HG03342 (cell line): ENCODE data around the gene PPP2R5A.
"Not testable (repeated sequence)": the region's sequence is repeated elsewhere in the genome, so short reads cannot be mapped to it uniquely, and the experiment has no call there.

Source experiments
- ATAC-seq: cut with Tn5 transposase; IDR thresholded peaks from one replicate; pipeline ENCODE4 v1.9.1; 2021; ENCODE audit warnings: mild to moderate bottlenecking, moderate library complexity; ENCODE audit not compliant: unreplicated experiment

Gene PPP2R5A

GRCh38 chr1:212294983-212295382 lies 9.8 kb downstream of the PPP2R5A start:
- no peak for ATAC-seq

DNA sequence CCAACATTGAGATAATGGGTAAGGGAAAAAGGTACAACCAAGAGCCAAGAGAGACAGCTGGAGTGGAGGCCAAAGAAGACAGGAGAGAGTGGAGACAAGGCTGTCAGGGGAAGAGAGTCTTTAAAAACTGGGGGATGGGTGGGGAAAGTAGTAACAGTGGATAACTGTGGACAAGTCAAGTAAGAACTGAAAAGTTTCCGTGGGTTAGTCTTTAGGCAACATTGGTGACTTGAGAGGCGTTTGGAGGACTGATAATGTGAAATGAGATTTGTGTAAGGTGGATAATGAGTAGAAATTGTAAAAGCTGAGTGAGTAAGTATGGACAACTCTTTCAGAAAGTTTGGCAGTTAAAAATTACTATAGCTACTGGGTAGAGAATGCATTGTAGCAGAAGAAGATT lies 10.4 kb downstream of the PPP2R5A start:
- ATAC-seq, result no peak

GRCh38 chr1:212297338-212297737 lies 12.1 kb downstream of the PPP2R5A start:
- no peak for ATAC-seq

- no peak for ATAC-seq
Measured at GRCh38 chr1:212301580-212301979, 16.4 kb downstream of the PPP2R5A start.

DNA sequence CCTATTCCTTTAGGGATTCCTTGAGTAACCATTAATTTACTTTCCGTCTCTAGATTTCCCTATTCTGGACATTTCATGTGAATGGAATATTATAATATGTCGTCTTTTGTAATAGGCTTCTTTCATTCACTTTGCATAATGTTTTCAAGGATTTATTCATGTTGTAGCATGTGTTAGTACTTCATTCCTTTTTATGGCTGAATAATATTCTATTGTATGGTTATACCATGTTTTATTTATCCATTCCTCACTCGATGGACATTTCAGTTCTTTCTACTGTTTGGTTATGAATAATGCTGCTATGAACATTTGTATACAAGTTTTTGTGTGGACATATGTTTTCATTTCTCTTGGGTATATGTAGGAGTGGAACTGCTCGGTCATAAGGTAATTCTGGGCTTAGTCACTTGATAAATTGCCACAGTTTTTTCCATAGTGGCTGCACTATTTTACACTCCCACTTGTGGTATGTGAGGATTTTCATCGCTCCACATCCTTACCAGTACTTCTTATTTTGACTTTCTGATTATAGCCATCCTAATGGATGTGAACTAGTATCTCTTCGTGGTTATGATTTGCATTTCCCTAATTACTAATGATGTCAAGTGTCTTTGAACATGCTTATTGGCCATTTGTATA lies 17.7 kb downstream of the PPP2R5A start:
- ATAC-seq, result no peak

DNA sequence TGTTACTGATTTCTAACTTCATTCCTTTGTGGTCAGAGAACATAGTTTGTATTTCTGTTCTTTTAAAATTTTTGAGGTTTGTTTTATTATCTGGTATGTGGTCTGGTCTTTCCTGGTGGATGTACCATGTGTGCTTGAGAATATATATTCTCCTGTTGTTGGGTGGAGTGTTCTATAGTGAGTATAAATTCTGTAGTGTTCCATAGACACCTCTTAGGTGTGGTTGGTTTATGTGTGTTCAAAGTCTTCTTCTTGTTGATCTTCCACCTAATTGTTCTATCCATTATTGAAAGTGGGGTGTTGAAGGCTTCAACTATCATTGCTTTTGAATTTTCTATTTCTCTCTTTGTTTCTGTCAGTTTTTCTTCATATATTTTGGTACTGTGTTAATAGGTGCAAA lies 20.1 kb downstream of the PPP2R5A start:
- no peak for ATAC-seq

DNA sequence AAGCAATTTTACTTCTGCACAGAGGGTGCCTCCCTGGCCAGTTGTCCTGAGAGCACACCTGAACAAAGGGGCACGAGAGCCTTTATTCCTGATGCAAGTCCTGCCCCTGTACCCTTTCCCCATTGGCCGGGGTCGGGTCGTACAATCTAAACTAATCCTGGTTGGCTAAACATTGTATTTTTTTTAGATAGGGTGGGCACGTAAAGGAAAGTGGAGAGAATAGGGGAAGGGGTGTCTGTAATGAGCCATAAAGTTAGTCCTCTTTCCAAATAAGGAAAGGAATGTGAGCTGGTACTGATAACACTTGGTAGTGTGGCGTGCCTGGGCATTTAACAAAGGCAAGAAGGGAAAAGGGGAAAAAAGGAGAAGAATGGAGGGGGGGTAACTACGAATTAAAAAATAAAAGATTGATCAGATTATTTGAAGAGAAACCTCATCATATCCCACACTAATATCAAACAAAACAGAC lies 20.8 kb downstream of the PPP2R5A start:
- not testable (repeated sequence) for ATAC-seq

DNA sequence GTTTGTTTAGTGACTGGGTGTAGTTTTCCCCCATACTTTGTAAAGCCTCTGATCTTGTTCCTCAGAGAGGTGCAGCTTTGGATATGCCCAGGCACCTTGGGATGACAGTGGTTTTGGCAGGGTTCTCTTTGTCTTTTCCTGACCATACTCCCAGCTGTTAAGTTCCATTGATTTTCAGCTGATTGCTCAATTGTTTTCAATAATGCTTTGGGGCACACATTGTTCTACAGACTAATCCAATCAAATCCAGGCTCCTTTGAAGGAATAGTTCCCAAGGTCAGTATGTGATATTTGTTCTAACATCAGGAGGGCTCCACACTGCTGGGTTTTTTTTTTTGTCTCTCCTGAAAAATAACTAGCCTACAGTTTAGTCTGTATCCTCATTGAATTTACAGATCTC lies 24.8 kb downstream of the PPP2R5A start:
- no peak for ATAC-seq

GRCh38 chr1:212310383-212310782 lies 25.2 kb downstream of the PPP2R5A start:
- ATAC-seq, result no peak

GRCh38 chr1:212311836-212312497 lies 26.8 kb downstream of the PPP2R5A start:
- ATAC-seq, result no peak

DNA sequence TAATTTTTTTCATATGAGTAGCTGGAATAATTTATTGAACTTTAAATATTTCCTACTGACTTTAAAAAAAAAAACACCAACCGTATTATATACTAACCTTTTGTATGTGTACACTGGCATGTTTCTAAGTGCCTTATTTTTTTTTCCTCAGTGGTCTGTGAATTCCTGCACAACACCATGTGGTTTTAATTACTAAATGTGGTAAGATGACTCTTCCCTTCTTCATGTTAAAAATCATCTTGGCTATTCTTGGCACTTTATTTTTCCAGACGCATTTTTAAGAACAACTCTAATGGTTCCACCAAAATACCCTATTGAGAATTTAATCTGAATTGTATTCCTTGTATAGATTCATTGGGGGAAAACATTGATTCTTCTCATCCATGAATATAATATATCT lies 28.4 kb downstream of the PPP2R5A start:
- no peak for ATAC-seq

GRCh38 chr1:212315184-212315583 lies 30.0 kb downstream of the PPP2R5A start:
- ATAC-seq, result no peak

GRCh38 chr1:212315907-212316306 lies 30.7 kb downstream of the PPP2R5A start:
- no peak for ATAC-seq

- ATAC-seq, result no peak
Measured at GRCh38 chr1:212317916-212318315, 32.7 kb downstream of the PPP2R5A start.

GRCh38 chr1:212321031-212321430 lies 35.8 kb downstream of the PPP2R5A start:
- not testable (repeated sequence) for ATAC-seq

- no peak for ATAC-seq
Measured at GRCh38 chr1:212323066-212323465, 37.9 kb downstream of the PPP2R5A start.

DNA sequence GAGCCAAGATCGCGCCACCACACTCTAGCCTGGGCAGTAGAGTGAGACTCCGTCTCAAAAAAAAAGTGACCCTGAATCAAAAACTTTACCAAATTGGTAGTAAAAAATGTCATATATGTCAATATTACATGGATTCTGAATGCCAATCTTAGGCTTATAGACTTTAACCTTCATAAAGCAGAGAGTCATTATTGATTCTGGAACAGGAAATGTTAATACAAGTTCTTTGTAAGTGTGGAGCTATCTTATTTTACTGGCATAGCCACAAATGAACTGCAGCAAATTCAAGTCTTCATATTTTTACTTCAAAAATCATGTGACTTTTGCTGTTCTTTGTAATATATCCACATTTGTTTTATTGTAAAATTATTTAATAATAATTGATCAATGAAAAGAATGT lies 41.3 kb downstream of the PPP2R5A start:
- no peak for ATAC-seq

DNA sequence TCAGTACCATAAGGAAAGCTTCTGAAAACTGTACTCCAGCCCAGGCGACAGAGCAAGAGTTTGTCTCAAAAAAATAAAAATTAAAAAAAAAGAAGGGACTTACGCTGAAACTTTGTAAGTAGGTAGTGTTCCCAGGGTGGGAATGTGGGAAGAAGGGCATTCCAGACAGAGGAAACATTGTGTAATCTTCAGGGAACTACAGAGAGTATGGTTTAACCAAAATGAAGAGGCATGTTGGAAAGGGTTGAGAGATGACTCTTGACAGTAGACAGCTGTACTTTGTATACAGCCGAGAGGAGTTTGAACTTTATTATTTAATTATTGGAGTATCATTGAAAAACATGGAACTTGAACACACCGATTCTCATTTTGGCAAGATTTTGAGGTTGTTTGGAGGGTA lies 43.0 kb downstream of the PPP2R5A start:
- no peak for ATAC-seq

GRCh38 chr1:212329105-212329504 lies 43.9 kb downstream of the PPP2R5A start:
- ATAC-seq, result no peak

DNA sequence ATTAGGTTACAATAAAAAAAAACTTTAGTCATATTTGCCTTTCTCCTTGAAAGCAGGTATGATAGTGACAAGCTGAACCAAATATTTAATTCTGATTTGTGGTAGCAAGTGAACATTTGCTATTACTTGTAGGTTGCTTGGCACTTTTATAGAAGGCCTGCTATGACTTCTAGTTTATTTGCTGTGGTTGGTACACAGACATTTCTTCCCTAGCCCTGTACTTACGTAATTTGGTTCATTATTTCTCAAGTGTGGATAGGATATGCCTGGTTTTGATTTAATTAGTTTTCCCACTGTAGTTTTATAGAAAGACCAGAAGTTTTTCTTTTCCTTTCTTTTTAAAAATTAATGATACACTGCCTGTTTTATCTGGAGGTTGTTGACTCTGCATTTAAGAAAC lies 55.9 kb downstream of the PPP2R5A start:
- no peak for ATAC-seq

- no peak for ATAC-seq
Measured at GRCh38 chr1:212344905-212345304, 59.7 kb downstream of the PPP2R5A start.

DNA sequence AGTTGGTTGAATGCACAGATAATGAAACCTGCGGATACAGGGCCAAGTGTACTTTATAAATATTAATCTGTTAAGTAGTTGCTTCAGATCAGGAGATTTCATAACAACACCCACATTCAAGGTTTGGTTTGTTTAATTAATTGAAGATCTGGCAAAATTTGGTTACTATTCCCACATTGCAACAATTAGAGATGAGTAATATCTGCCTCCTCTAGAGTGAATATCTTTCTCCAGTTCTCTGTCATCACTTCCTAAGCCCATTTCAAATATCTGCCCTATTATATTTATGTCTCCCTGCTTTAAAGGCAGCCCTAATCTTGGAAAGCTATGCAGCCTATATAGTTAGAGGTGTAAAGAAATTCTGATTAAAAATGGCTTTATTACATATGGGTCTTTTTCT lies 61.4 kb downstream of the PPP2R5A start:
- ATAC-seq, result no peak
